NCI-H524 (cell line): ENCODE measurements around the gene RPSA.
"Not testable (repeated sequence)": the region's sequence is repeated elsewhere in the genome, so short reads cannot be mapped to it uniquely, and the experiment has no call there.

ENCODE experiments used
- DNase-seq, 2 experiments: peaks; one replicate each; lab custom pipeline; 2025; lab: John Stamatoyannopoulos, UW

Gene RPSA

GRCh38 chr3:39419742-39420315, 13.3 kb downstream of the RPSA start:
- no peak for DNase-seq

GRCh38 chr3:39420543-39420942, 14.0 kb downstream of the RPSA start:
- DNase-seq: no peak

- no peak for DNase-seq
Observed at GRCh38 chr3:39423436-39423970, 17.0 kb downstream of the RPSA start.

GRCh38 chr3:39426312-39426711, 19.8 kb downstream of the RPSA start:
- DNase-seq: no peak

- no peak for DNase-seq
Observed at GRCh38 chr3:39427506-39427905, 21.0 kb downstream of the RPSA start.

- DNase-seq: no peak
Observed at GRCh38 chr3:39428745-39429201, 22.3 kb downstream of the RPSA start.

- DNase-seq: no peak
Observed at GRCh38 chr3:39429466-39429865, 22.9 kb downstream of the RPSA start.

- DNase-seq: no peak
Observed at GRCh38 chr3:39432342-39432741, 25.8 kb downstream of the RPSA start.

GRCh38 chr3:39433642-39434041, 27.1 kb downstream of the RPSA start:
- no peak for DNase-seq

GRCh38 chr3:39434574-39434973, 28.1 kb downstream of the RPSA start:
- DNase-seq: no peak

GRCh38 chr3:39435006-39435748, 28.7 kb downstream of the RPSA start:
- DNase-seq: peak in 1 of 2 experiments; percentile 16

GRCh38 chr3:39438880-39439279, 32.4 kb downstream of the RPSA start:
- no peak for DNase-seq

- no peak for DNase-seq
Observed at GRCh38 chr3:39440316-39440715, 33.8 kb downstream of the RPSA start.

GRCh38 chr3:39443530-39443929, 37.0 kb downstream of the RPSA start:
- peak in 1 of 2 experiments; percentile 24 for DNase-seq

GRCh38 chr3:39445927-39446326, 39.4 kb downstream of the RPSA start:
- DNase-seq: no peak

GRCh38 chr3:39446444-39446843, 39.9 kb downstream of the RPSA start:
- DNase-seq: no peak

GRCh38 chr3:39447637-39448483, 41.3 kb downstream of the RPSA start:
- DNase-seq: peak; percentile 49 to 88

- no peak for DNase-seq
Observed at GRCh38 chr3:39448506-39449233, 42.1 kb downstream of the RPSA start.

- DNase-seq: no peak
Observed at GRCh38 chr3:39449796-39450195, 43.3 kb downstream of the RPSA start.

- DNase-seq: no peak
Observed at GRCh38 chr3:39453134-39453533, 46.6 kb downstream of the RPSA start.

GRCh38 chr3:39453872-39454271, 47.4 kb downstream of the RPSA start:
- DNase-seq: not testable (repeated sequence)
